GM12891 (cell line): Measurements from ENCODE around the gene CSF1R.
A peak's percentile ranks its signal among the peaks of the same experiment; 100 is the strongest.

Experiments used
- DNase-seq: peaks from one replicate; pipeline ENCODE4 v3.0.0; 2011; ENCODE audit warnings: low spot score; ENCODE audit not compliant: insufficient read length
- FAIRE-seq: peaks from 2 replicates; lab custom pipeline; 2011; peaks lifted over from hg19 to GRCh38; lab: Jason Lieb, UNC
- PAX5 ChIP-seq: IDR thresholded peaks from 2 replicates; pipeline ENCODE4 v1.6.1; 2011; ENCODE audit warnings: low read length, moderate library complexity, mild to moderate bottlenecking; ENCODE audit not compliant: insufficient read depth, severe bottlenecking
- POLR2A ChIP-seq: IDR thresholded peaks from 2 replicates; pipeline ENCODE4 v1.6.1; 2011; ENCODE audit warnings: low read depth, low read length, control low read depth
- POLR2AphosphoS5 ChIP-seq: IDR thresholded peaks from 2 replicates; pipeline ENCODE4 v1.6.1; 2011; ENCODE audit warnings: low read depth, low read length, control low read depth
- POU2F2 ChIP-seq: IDR thresholded peaks from 2 replicates; pipeline ENCODE4 v1.6.1; 2011; ENCODE audit warnings: low read depth, mild to moderate bottlenecking, control low read depth, low read length, moderate library complexity
- SPI1 ChIP-seq: IDR thresholded peaks from 2 replicates; pipeline ENCODE4 v1.6.1; 2011; ENCODE audit warnings: low read depth, low read length, control low read depth
- TAF1 ChIP-seq: IDR thresholded peaks from 2 replicates; pipeline ENCODE4 v1.6.1; 2011; ENCODE audit warnings: low read depth, low read length, control low read depth

Gene CSF1R

GRCh38 chr5:150016537-150016936 is 69.8 kb downstream of the CSF1R start:
- DNase-seq (no peak), FAIRE-seq (no peak)
- TF ChIP-seq POLR2AphosphoS5 (no peak), TAF1 (no peak)

GRCh38 chr5:150015415-150015814 is 70.9 kb downstream of the CSF1R start:
- FAIRE-seq: no peak
- DNase-seq: no peak
- TF ChIP-seq SPI1 (no peak), POLR2AphosphoS5 (no peak), TAF1 (no peak), POLR2A (no peak), POU2F2 (no peak), PAX5 (no peak)

DNA sequence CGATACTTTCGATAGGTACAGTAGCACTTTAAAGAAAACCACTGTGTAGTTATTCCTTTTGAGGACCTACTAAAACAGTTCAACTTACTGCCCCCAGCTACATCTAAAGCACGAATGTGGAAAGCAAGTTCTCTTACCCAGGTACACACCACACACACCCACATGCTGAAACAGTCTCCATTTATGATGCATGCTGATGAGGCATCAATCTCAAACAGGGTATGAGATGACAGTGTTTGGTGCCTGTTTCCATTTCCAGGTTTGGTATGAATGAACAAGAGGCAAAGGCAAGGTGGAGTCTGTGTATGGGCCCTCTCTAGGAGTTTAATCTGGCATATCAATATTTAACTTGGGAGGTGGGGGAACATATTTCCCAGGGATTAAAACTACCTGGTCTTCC is 71.9 kb downstream of the CSF1R start:
- no peak for DNase-seq
- TF ChIP-seq POLR2A (no peak), TAF1 (no peak), POLR2AphosphoS5 (no peak), SPI1 (no peak), POU2F2 (no peak), PAX5 (no peak)
- peak; percentile 73 for FAIRE-seq

DNA sequence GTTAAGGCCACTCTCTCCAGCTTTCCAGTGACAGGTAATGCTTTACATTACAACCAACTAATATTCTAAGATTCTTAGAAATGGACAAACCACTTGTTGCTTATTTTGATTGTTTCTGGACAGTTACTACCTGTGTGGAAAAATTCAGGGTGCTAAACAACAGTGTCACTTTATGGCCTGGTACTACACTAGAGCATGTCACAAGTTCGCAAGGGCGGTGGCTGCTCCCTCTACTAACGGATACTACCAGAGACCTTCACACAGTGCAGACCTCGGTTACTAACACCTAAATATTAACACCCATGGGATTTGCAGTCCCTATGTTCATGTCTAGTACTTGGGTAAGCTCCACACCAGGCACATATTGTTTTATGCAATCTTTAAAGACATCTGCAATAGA is 72.4 kb downstream of the CSF1R start:
- no peak for TF ChIP-seq SPI1
- TF ChIP-seq POLR2AphosphoS5: no peak
- TF ChIP-seq POU2F2: no peak
- TF ChIP-seq TAF1: no peak
- no peak for TF ChIP-seq POLR2A
- no peak for TF ChIP-seq PAX5
- DNase-seq: no peak
- FAIRE-seq: no peak

DNA sequence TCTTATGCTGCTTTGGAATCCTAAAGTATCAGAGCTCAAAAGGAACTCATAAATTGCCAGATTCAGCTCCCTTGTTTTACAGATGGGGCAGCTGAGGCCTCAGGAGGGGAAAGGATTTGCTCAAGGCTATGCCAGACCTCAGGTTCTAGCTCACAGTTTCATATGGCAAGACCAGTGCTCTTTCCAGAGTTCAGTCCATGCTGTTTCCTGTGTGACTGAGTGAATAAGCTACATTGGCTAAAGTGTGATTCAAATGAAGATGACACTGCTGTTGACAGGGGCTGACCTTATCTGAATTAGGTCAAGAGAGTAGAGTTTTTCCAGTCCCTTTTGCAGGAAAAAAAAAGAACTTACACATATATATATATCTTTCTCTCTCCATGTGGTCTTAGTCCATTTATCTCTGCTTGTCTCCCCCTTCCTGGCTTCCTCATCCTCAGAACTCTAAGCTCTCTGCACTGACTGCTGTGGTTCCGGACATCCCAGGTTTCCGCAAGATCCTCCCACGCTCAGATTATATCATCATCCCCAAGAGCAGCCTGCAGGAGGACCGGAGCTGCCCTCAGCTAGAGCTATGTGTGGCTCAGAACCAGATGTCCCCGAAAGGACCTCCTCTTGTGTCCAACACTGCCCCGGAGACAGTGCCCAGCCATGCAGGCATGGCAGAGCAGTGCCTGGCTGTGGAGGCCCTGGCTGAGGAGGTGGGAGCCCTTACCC is 76.5 kb downstream of the CSF1R start:
- FAIRE-seq (no peak), DNase-seq (no peak)
- no peak for TF ChIP-seq TAF1
- TF ChIP-seq POLR2AphosphoS5: no peak
- TF ChIP-seq PAX5: no peak
- TF ChIP-seq POLR2A: no peak
- TF ChIP-seq SPI1: no peak
- no peak for TF ChIP-seq POU2F2

- TF ChIP-seq TAF1: no peak
- no peak for TF ChIP-seq PAX5
- TF ChIP-seq POLR2A: no peak
- FAIRE-seq (no peak), DNase-seq (no peak)
Observed at GRCh38 chr5:150007050-150007449, 79.3 kb downstream of the CSF1R start.

DNA sequence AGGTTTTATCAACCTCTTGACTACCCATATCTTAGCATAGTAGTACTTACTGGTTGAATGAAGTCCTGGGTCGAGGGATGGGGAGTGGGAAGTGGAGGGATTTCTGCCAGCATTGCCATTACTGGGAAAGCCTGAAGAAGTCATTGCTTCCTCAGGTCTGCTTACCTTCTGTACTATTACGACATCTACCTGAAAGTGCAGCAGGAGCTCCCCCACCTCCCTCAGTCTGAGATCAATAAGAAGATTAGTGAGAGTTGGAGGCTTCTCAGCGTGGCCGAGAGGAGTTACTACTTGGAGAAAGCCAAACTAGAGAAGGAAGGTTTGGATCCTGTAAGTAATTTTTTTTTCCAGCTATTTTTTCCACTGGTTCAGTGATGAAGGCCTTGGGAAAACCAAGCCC is 80.0 kb downstream of the CSF1R start:
- TF ChIP-seq PAX5 (no peak), POLR2A (no peak), SPI1 (no peak), POLR2AphosphoS5 (no peak), POU2F2 (no peak), TAF1 (no peak)
- no peak for DNase-seq
- no peak for FAIRE-seq
